T47D (cell line): ENCODE results near the gene TCP11.

Experiments
- DNase-seq, 2 experiments: peaks; one replicate each; pipeline versions ENCODE4 v3.0.0 to v3.0.0-alpha.2; 2011 to 2012; ENCODE audit warnings: low read depth in 1 of 2, low spot score in 1 of 2
- JUND ChIP-seq: IDR thresholded peaks from 2 replicates; pipeline ENCODE4 v1.6.1; 2012; ENCODE audit warnings: low read depth
- in situ Hi-C: cut with HindIII; loops from 2 replicates; pipeline ENCODE4 v1.10.0; 2016; ENCODE audit warnings: low sequenced_read_pairs, low pct_unique_long_range_greater_than_20kb

TCP11 gene

DNA sequence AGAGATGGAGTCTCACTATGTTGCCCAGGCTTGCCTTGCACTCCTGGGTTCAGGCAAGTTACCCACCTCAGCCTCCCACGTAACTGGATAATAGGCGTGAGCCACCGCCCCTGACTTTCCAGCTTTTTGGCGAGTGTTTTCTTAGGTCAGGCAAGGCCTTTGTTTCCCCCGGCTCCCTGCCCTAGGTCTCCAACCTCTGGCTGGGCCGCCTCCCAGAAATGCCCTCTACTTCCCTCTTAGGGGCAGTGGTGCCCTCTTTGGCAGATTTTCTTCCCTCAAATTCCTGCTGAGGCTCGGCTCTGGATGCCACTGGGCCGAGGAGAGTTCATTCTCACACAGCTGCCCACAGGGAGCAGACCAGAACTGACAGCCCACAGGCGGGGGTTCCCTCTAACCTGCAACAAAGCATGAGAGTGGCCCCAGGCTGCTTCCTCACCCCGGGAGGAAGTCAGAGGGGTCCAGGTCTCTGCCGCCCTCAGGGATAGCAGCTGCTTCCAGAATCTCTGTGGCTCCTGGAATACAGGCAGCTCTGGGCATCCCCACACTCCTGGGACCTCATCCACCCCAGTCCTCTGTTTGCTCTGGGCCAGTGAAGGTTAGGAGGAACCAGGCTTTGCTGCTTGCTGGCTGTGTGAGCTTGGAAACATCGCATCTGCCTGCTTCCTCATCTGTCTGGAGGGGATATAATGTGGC lies 56.5 kb downstream of the TCP11 start:
- DNase-seq = no peak
- in situ Hi-C loops = no loop called here
- TF ChIP-seq JUND = no peak

DNA sequence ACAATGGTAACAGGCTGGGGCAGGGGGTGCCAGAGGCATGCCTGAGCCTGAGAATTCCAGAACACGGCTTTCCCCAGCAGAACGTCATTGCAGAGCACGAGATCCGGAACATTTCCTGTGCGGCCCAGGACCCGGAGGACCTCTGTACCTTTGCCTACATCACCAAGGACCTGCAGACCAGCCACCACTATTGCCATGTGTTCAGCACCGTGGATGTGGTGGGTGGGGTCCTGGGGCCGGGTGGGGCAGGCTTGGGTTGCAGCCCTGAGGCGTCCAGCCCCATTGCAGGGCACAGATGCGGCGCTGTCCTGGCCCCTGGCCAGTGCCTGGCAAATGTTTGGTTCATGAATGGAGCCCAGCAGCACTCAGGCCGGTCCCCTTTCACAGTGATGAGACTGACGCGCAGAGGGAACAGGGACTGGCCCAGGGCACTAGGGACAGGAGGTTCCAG lies 57.1 kb downstream of the TCP11 start:
- in situ Hi-C loops = no loop called here

DNA sequence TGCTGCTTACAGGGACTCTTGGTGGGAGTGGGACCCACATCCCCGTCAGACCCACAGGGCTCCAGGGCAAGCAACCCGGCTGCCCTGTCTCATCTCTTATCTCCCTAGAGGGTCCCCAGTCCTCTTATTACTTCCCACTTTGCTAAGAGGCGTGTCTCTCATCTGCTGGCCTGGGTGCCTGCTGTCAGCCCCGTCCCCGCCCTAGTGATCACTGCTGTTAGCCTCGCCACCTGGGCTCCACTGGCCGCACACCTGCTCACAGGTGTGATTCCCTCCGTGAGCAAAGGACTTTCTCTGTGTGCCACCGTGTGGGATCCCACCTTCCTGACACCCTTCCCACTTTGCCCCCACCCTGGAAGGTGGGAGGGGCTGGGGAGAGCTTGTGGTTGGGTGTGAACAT lies 57.6 kb downstream of the TCP11 start:
- TF ChIP-seq JUND = no peak

More for the DNA sequence above, 57.1 kb downstream of the TCP11 start:
- no peak for TF ChIP-seq JUND
- DNase-seq = no peak

DNA sequence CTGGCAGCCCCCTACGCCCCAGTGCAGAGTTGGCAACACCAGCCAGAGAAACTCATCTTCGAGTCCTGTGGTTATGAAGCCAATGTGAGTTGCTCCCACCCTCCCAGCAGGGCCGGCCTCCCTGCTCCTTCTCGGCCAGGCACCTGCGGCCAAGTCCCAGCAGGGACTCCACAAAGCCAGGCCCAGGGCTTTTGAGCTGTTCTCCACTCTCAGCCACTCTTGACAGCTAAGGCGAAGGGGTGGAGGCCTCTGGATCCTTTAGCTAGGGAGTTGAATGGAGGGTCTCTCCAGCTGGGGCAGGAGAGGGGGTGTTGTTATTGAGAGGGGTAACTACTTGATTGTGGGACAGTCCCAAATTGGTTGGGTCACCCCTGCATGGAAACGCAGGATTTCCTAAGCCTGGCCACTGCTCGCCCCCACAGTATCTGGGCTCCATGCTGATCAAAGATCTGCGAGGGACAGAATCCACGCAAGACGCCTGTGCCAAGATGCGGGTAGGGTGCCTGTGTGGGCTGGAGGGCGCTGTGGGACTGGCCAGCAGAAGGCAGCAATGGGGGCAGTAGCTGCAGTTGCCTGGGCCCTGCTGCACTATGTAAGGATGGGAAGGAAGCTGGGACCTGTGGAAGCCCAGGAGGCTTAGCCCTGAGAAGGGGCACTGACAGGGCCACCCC lies 58.3 kb downstream of the TCP11 start:
- in situ Hi-C loops = no loop called here
- no peak for DNase-seq
- TF ChIP-seq JUND = no peak

More for the DNA sequence above, 57.6 kb downstream of the TCP11 start:
- in situ Hi-C loops = no loop called here
- no peak for DNase-seq

DNA sequence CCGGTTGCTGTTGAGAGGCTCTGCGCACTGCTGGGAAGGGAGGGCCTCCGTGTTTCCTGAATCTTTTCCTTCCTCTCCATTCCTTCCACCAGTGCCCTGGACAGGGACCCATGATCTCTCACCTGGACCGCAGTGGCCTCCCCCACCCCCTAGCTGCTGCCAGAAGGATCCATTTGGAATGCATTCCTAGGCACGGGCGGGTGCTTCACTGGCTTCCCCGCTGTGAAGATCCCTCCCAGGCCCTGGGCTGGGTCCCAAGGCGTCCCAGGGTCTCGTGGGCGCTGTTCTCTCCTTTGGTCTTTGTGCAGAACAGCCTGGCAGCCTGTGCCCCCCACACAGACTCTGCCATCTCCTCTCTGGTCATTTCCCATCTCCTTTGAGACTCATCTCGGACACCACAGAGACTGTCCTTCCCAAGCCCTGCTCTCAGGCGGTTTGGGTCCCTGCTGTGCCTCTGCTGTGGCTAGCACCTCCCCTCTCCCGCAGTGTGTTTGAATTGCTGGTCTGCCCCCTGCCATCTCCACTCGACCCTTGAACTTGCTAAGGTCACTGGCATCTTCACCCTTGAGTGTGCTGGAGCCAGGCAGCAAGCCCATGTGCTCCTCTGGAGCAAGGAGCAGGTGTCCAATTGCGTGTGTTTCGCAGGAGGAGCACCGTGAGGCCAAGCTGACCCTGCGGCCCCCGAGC lies 59.0 kb downstream of the TCP11 start:
- DNase-seq = no peak
- no peak for TF ChIP-seq JUND
- in situ Hi-C loops = no loop called here

DNA sequence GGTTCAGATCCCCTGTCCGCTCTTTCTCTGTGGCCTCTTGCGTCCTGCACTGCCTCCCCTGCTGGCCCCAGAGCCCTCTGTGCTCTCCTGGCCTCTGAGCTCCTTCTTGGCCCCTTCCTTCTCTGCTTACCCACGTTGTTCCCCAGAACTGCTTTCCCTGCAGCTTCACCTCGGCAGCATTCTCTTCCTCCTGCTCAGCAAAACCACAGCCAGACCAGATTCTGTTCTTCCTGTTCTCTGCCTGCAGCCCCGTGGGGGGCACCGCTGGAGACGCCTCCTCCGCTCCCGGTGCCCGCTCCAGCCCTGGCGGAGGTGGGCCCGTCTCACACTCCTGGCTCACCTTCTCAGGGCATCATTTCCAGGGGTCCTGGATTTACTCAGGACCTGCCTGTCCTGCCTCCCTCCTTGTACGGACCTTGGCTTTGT lies 59.7 kb downstream of the TCP11 start:
- DNase-seq = no peak
- no peak for TF ChIP-seq JUND
- in situ Hi-C loops = no loop called here

DNA sequence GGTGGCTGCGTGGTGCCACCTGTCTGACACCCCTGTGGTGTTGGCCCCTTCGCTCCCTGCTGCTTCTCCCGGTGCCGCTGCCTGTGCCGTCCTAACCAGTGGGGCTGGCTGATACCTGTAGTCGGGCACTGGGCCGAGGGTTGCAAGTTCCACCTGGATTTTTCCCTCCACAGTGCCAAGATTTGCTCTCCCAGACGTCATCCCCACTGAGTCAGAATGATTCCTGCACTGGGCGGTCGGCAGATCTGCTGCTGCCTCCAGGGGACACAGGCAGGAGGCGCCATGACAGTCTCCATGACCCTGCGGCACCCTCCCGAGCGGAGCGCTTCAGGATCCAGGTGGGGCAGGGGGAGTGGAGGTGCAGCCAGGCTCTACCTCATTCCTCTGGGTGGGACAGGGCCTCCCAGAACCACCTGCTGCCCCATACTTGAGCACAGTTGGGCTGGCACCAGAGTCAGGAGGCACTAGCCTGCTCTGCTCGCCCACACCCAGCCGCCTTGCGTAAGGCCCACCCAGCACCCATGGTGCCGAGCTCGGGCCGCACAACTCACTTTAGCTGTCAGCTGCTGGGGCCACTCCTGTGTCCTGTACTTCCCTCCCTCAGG lies 60.2 kb downstream of the TCP11 start:
- TF ChIP-seq JUND = no peak
- in situ Hi-C loops = no loop called here
- DNase-seq = no peak

DNA sequence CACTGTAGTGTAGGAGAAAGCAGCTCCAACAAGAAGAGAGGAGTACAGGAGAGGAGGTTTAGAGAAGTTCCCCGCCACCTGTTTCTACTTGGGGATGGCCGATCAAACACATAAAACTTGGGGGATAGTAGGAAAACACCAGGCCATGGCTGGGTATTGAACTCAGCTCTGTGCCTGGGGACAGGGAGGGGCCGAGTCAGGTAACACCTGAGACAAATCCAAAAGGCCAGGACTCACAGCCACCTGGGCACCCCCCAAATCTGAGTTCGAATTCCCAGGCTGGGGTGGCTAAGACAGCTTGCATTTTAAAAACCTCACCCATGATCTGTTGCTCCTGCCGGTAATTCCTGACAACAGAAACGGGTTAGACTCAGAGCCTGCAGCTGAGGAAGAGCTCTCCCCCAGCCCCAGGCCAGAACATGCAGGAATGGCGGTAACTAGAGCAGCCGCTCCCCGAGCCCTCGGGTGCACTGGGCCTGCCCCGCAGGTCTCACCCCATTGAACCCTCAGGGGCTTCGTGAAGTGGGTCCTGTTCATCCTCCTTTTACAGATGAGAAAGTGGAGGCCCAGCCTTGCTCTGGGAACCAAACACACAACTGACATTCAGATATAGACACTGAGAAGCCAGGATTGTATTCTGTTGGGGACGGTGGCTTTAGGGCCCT lies 61.0 kb downstream of the TCP11 start:
- DNase-seq = no peak
- TF ChIP-seq JUND = no peak
- in situ Hi-C loops = no loop called here

DNA sequence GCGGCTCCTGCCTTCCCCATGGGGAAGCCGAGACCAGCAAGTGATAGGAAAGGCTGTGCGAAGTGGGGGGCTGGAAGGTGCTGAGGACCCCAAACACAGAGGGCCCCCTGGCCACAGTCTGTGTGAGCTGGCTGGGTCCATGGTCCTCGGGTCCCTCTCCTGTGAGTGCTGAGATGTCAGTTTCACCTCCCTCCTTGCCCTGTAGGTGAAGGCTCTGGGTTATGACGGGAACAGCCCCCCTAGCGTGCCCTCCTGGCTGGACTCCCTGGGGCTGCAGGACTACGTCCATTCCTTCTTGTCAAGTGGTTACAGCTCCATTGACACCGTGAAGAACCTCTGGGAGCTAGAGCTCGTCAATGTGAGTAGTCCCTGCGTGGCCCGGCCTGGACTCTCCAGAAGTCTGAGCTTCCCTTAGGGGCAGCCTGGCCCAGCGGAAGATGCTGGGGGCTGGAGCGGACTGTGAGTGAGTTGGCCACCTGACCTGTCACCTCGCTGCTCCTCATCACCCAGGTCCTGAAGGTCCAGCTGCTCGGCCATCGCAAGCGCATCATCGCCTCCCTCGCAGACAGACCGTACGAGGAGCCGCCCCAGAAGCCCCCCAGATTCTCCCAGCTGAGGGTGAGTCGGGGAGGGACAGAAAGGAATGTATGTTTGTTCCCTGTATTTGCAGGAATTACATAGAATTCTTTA lies 61.7 kb downstream of the TCP11 start:
- DNase-seq = no peak
- in situ Hi-C loops = no loop called here
- no peak for TF ChIP-seq JUND

DNA sequence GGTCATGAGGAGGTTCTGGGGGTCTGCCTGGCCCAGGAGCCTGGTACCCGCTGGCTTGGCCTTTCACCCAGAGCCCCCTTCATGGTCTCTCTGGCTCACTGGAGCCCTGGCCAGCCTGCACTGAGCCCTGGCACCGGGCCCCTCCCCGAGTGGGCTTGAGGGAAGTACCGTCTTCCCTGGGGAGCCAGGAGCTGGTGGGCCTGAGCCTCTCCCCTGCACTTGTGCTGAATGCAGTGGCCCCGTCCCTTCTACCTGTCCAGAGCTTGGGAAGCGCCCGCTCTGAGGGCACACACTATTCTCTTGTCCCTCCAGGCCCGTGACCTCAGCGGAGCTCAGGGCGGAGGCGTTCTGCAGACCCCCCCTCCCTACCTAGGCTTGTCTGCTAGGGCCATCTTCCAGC lies 62.2 kb downstream of the TCP11 start:
- no peak for DNase-seq
- TF ChIP-seq JUND = no peak
- in situ Hi-C loops = no loop called here

DNA sequence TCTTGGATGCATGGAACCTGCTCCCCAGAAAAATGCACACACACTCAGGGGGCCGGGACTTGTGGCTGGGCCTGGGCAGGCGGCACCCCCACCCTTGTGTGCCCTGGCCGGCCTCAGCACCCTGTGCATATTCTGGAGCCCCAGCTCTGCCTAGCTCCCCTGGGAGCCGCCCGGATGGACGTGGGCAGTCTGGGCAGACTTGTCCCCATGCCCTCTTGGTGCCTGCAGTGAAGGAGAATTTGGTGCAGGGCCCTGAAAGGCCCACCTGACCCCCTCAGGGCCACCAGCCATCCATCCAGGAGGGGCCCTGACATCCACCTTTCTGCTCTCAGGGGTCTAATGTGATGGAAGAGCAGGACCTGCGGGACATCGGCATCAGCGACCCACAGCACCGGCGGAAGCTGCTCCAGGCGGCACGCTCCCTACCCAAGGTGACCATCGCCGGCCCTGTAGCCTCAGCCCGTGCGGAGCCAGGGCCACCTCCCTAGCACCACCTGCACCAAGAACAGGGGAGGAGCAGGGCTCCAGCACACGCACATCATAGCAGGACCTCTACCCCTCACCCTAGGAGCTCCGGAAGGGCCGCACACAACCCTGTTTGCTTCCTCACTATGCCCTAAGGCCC lies 62.8 kb downstream of the TCP11 start:
- no peak for TF ChIP-seq JUND
- no peak for DNase-seq
- in situ Hi-C loops = no loop called here
